ENCODE results near the gene TENM4. TPM values are rescaled to one million over a fixed set of nuclear protein-coding genes. Genes with fewer than 3 reads are reported as not detected.
A peak's percentile ranks its signal among the peaks of the same experiment; 100 is the strongest.

The TENM4 gene
- polyA plus RNA-seq, 1 donor: 9.0 TPM

DNA sequence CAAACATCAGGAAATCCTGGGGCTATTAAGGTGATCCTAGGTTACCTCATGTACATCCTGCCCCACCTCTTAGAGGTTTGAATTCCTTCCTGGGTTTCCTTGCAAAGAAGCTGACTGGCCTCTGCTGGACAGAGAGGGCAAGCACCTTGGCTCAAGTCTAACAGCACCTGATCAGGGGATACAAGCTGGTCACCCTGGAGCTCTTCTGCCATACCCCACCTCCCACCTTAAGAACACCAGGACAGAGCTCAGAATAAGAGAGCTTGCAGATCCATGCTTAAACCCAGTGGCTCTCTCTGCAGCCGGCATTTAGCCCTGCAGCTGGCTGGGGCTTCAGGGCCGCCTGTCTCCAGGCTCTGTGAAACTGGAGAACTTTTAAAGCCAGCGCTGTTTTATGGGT is 479.6 kb downstream of the TENM4 start:
- DNase-seq: no peak

DNA sequence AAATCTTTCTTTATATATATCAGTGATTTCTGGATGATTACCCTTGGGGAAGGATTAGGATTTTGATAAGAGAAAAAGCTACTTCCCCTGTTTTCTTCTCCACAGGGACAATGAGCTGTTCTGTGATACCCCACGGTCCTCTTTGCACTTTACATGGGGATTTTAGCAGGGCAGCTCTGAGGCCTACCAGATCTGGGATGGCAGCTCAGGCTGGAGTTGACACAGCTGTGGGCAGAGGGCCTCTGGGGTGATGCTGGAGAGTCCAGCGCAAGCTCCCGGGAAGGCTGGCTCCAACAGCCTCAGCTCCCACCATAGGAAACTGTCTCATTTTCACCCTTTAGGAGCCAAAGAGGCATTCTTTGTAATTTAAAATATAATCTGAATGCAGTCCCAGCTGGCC is 482.4 kb downstream of the TENM4 start:
- DNase-seq: no peak

DNA sequence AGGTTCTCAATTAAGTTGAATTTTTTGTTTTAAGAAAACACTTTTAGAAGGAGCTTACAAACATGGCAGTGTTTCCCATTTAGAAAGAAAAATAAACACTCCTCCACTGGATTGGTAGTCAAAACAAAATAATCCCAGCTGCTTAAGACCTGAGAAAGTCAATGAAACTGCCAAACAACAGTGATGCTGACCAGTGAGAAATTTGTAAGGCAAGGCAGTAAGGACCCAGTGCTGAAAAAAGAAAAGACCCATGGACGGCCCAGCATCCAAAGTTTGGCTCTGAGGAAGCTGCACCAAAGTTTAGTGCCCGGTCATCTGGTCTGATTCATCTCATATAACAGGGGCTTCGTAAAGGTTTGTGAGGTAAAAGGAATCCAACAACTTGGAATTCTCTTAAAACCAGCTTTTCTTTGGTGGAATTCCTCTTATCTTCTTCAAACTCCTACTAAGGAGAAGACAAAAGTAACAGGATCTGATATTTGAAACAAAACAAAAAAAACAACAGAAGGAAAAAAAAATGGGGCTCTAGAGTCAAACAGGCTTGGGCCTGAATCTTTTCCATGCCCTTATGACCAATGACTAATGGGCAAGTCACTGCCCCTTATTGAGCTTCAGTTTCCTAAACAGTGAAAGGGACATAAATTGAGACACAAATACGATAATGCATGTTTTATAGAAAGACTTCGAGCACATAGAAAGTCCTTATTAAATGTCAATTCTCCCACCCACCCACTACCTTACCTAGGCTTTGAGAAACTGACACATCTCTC is 483.2 kb downstream of the TENM4 start:
- DNase-seq: no peak

DNA sequence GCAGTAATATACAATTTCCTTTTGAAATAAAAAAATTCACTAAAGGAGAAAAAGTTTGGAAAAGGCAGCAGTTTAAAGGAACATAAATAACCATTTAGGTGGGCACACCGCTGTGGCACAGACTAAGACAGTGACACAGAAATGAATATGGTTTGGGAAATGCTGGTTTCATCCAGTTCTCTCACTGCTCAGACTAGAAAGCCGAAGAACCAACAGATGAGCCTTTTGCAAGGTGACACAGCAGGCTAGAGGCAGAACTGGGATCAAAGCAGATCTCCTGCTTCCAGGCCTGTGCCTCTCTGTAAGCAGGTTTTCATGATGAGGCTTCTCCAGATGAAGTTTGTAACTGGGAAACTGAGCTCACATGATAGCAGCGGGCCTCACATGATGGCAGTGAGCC is 486.1 kb downstream of the TENM4 start:
- no peak for DNase-seq

DNA sequence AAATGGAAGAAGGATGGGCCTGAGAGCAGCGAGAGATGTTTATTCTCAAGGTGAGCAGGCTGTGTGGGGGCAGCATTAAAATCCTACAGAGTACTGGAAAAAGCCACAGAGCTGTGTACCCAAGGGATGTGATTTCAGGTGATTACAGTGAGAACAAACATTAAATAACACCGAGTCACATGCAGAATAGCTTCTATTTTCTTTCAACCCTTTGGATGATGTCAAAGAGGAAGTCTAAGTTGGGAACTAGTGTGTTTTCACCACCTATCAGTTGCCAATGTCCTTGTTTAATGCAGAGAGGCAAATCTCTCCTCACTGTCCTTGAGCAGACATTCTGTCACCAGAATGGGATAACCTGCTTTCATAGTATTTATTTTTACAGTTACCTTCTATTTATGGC is 486.6 kb downstream of the TENM4 start:
- no peak for DNase-seq

DNA sequence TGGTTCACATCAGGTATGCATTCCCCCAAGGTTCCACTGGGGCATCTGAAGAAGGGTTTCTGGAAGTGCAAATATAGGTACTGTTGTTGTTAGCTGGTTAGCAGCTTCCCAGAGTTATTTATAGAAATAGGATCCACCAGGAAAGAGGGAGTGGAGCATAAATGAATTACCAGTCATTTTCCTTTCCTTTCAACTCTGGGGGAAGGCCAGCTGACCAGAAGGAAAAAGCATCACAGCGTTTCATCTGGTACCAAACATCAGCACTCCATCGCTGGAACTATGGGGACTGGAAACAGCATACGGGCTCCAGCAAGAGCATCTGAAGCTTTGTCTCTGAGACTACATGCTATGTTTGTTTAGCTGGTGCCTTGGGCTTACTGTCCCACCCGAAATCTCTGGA is 487.9 kb downstream of the TENM4 start:
- peak; percentile 79 for DNase-seq

DNA sequence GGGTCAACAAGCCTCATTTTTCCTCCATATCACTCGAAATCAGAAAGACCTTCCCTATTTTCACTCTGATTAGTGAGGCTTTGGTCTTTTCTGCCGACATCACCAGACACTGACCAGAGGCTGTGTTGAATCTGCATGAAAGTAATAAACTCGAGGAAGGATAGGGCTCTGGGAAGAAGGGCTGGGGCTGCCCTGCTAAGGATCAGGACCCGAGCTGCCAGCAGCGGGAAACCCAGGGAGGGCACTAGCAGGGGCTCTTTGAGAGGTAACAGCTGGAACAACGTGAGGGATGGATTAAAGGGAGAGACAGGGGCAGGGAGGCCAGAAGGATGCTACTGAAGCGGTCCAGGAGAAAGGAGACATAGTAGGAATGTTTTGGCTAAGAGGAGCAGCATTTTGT is 488.7 kb downstream of the TENM4 start:
- DNase-seq: no peak

DNA sequence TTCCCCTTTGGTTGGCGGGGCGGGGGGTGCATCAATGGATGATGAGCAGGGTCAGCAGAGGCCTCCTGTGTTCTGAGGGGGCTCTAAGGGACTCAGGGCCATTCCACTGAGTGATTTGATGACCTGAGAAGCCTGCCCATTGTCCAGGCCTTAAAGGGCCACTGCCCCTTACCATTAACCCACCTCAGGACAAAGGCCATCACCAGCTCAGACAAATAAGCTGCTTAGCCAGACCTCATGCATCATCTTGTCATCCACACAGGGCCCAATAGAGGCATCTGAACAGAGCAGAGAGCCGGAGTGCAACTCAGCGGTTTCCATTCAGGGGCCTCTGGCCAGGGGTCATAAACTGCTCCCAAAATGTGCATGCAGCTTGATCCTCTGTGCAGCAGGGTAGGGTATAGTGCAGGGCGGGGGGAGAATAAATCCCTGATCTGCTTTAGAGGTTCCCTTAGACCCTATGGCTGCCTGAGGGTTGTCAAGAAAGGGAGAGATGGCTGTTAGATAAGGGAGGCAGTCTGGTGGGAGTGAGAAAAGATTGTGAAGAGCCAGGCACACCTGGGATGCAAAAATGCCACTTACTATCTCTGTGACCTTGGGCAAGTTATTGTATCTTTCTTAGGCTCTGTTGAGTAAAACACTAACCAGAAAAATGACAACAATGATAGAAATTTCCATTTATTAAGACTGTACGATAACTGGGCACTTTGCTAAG is 490.7 kb downstream of the TENM4 start:
- DNase-seq: no peak

DNA sequence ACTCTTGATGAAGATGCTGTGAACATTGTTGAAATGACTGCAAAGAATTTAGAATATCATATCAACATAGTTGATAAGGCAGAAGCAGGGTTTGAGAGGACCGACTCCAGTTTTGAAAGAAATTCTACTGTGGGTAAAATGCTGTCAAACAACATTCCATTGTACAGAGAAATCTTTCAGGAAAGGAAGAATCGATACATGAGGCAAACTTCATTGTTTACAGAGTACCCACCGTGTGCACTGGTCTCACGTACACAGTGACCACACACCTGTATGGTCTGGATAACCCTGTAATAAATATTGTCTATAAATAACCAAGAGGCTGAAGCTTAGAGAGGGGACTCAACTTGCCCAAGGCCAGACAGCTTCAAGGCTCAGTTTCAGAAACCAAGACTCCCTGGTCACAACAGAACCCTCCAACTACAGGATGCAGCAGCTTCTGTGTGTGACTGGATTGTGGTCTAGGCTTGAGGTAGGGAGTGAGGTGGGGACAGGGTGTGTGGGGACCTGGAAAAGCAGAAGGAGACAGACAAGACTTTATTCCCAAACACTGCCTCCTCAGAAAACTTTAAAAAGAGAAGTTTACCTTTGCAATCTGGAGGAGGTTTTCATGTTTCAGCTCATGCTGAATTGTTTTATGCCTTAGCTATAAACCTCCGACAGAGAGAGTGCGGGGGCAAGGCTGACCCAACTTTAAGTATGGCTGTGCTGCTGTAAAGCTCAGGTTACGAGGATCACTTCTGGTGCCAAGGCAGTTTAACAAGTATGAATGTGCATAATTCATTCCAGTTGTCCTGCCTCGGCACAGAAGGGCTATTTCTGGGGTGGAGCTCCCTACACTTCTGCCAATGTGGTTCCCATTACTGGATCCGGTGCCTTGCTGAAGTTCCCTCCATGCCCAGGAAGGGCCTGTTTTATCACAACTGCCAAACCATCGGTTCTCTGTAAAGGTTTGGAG is 493.6 kb downstream of the TENM4 start:
- no peak for DNase-seq

DNA sequence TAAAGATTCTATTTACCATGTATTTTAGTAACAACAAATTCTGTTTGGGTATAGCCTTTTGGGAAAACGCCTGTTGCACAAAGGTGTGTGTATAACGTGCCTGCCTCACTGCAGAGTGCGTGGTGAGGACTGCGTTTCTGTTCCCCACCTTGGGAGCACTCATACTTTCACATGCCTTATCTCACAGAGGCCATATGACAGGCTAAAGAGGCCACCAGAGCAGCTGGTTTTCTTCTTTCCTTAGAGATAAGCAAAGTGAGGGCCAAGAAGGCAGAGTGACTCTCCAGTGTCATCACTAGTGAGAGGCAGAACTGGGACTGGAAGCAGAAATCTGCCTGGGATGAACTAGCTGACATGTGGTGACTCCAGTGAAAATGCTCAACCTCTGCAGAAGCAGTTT is 497.0 kb downstream of the TENM4 start:
- DNase-seq: no peak

DNA sequence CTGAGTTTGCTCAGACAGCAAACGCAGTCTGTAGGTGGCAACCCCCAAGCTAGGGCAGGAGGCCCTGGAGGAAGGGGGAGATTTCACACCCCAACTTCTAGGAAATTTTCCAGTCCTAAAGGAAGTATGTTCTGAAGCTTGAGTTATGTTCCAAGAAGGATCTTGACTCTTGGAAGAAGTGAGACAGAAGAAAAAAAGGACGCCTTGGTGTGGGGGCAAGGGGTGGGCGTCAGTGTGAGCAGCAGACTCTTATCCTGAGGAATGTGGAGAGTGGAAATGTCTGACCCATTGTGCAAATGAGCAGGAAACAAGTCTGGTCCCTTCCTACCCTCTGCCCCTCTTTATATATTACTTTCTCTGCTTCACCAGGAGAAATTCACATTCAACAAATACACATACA is 497.7 kb downstream of the TENM4 start:
- DNase-seq: no peak

DNA sequence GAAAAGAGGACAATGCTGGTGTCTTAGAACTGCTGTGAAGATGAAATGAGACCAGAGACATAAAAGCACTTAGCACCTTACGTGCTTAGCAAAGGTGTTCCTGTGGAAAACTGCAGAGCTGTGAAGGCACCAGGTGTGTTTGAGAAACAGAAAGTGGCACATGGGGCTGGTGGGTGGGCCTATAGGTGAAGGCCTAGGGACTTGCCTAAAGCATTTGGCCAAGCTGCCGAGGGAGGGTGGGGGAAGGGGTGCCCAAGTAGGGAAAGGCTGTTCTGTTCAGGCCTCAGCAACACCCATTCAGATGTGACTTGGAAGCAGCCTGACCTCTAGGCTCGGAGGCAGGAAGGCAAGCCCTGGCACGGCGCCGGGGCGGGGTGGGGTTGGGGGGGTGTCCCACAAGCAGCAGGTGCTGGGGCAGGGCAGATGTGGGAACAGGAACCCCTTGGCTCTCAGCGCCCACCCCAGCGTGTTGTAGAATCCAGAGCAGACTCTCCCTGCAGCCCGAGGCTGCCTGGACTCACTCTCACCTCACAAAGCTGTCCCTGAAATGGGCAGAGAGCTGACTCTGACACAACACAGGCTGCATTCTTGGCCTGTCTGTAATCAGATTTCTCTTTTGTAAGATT is 499.5 kb downstream of the TENM4 start:
- DNase-seq: no peak

DNA sequence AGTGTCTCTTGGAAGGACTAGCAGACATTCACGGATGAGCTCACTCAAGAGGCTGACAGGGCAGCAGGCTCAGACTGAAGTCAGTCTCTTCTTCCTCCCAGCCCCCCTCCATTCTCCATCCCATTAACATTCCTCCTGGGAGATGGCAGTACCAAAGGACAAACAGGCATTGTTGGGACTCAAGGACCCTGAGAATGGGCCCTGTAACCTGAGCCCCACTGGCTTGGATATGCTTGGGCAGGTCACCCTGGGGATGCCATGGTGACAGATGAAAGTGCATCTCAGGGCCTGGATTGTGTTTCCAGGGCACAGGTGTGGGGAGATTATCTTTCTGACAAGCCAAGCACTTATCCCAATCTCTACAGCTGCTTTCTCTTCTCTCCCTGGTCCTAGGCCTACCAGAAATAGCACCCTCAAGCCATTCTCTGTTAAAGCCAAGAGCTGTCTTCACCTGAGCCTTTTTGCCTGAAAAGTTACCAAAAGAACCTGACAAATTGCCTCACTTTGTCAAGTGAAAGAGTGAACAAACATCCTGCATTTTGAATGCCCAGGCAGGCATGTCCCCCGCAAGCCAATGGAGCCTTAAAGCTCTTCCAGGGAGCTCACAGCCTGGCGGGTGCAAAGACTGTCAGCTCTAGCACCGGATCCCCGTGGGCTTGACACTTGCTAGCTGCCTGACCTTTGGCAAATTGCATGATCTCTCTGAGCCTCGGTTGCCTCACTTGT is 500.2 kb downstream of the TENM4 start:
- DNase-seq: no peak

DNA sequence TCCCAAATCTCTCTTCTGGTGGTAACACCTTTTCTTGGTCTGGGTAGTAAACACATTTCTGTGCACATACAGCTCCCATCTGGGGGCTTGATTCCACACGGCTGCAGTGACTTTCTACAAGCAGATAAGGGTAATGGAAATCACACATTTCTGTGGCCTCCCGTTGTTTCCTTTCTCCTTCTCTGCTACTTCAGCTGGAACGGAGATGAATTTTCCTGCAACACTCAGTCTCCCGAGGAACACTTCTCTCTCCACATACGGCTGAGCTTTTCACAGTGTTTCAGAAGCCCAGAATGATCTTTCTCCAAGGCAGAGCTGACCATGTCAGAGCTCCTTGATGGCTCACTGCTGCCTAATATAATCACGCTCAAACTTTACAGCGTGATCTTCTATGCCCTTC is 501.9 kb downstream of the TENM4 start:
- DNase-seq: no peak

DNA sequence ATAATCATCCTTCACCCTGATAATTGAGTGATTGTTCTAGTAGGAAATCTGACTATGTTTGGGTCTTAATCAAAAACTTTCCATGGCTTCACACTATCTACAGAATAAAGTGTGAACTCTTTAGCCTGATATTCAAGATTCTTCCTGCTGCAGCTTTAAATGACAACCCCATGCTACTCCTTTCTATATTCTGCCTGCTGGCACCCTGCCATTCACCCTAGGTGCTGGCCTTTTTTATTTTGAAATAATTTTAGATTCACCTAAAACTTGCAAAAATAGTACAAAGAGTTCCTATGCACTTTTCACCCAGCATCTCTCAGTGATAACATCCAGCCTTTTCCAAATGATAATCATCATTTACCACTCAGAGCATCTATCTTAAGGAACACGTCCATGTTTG is 502.8 kb downstream of the TENM4 start:
- no peak for DNase-seq

DNA sequence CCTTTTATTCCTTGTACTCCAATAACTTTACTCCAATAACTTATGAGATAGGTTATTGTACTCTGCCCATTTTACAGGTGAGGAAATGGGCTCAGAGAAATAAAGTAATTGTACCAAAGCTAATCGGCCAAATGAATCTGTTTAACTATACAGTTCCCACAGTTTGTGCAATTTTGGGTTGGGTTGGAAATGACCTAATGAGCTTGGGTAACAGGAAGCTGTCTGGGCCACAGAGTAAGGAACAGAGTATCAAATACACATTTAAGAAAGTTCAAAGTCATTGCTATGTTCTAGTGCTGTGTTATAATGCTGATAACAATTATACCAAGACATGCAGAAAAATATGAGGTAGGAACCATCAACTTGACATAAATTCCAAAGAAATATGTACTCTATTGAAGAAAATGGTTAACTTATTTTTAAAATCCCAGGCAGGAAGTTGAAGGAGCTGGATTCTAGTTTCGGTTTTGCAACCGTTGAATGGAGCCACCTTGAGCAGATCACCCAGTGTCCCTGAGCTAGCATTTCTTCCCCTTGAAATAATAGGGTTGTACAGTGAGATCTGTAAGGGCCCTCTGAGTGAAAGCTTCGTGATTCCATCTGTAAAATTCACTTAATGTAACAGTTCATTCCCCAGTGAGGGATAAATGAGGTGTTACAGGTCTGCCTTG is 505.3 kb downstream of the TENM4 start:
- DNase-seq: no peak

DNA sequence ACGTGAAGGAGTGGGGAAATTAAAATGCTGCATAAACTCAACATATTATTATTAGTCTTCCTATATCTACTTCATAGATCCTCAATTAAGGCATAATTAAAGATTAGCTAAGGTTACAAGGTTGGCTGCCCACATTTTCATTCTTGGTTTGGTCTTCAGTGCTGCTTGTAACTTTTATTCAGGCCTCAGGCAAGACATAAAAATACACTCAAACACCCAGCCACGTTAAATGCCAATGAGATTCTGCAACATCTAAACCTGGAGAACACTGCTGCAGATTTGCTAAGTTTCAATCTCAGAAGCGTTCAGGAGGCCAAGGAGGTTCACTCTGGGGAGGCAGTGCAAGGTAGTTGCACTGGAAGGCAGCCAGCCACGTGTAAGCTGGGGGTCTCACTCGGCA is 507.5 kb downstream of the TENM4 start:
- no peak for DNase-seq

DNA sequence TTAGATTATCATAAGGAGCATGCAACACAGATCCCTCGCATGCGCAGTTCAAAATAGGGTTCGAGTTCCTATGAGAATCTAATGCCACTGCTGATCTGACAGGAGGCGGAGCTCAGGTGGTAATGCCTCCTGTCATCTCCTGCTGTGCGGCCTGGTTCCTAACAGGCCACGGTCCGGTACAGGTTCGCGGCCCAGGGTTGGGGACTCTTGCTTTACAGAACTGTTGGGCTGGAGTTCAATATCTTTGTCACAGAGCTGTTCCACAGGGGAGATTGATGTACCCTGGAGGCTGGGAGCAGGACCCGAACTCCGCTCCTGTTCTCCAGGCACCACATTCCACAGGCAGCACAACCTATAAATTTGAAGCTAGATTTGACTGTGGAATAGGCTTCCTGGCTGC is 508.1 kb downstream of the TENM4 start:
- DNase-seq: no peak

DNA sequence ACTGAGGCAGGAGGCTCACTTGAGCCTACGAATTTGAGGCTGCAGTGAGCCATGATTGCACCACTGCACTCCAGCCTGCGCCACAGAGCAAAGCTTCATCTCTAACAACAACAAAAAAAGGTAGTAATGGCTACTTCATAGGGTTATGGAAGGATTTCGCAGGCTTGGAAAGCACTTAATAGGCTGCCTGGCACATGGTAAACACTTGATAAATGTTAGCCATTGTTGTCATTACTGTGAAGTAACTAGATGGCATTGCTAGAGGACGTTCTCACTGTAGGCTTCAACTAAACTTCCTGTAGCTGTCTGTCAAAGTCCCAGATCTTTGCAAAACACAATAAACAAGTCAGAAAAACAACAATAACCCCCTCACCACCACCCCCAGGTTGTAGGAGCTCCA is 508.9 kb downstream of the TENM4 start:
- no peak for DNase-seq

DNA sequence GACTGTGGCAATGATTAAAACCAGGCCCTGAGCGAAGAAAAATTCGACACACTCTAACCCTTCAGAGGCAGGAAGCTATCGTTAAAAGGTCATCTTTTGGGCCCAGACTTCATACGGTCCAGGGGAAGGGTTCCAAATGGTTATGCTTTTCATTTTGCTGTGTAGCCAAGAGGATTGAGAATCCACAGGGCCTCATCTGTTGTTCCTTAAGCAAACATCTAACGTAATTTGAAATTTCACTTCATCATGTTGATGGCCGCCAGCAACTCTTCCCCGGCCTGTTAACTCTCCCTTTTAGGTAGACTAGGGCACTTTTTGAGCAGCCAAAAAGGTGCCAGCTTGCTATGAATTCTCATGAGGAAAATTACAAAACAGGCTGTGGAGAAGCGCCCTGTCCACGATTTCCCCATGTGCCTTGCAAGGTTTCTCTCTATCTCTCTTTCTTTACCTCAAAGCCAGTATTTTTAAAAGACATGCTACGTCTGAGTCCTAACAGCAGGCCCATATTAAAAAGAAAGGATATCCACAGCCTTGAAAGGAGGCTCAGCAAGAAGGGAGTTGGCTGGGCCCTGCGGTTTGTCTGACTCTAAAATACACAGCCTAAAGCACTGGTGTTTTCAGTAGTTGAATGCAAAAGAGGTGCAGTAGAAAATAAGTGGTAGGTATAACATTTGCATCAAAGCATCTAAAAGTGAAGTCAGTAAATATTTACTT is 509.9 kb downstream of the TENM4 start:
- DNase-seq: no peak

DNA sequence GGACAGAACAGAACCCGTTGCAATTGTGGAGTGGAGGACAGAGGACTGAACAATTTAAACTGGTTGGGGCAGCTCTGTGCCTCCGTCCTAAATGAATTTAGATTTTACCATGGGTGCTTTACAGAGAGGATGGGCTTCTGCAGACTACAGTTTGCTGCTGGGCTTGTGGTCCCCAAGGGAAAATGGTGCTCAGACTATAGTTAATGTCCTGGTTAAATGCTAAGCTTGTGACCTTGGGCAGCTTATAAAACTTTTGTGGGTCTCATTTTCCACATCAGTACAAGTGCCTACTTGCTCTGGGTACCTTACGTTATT is 511.0 kb downstream of the TENM4 start:
- DNase-seq: no peak
